IMR-90 (cell line): ENCODE results near the gene NAPG. TPM values are rescaled to one million over a fixed set of nuclear protein-coding genes. Genes with fewer than 3 reads are reported as not detected.
A peak's percentile ranks its signal among the peaks of the same experiment; 100 is the strongest.

Experiments used
- ATAC-seq: fragments of 200-7000 bp; cut with Tn5 transposase; 2 replicates; pipeline ENCODE4 v1.9.1; 2020; ENCODE audit warnings: low read depth, mild to moderate bottlenecking, moderate library complexity
- BruUV-seq: library from RNA; stranded (reverse); fragments of 400-500 nt; replicated peaks from 2 replicates; lab custom pipeline; 2021; lab: Mats Ljungman, UMichigan
- CTCF ChIA-PET: fragments of 300-600 bp; formaldehyde crosslinking; extraction: SDS; loops from one replicate; lab custom pipeline; 2021; ENCODE audit warnings: antibody characterized with exemption; lab: Yijun Ruan, JAX
- POLR2A ChIA-PET: fragments of 300-600 bp; sonication (Branson Sonifier 250); formaldehyde crosslinking; loops from one replicate; lab custom pipeline; 2022; ENCODE audit warnings: antibody characterized with exemption; ENCODE audit not compliant: unreplicated experiment; lab: Charles Lee
- DNase-seq: peaks from one replicate; pipeline ENCODE4 v3.0.0; 2013
- H2AFZ ChIP-seq: replicated peaks from 2 replicates; pipeline ENCODE3; 2013; ENCODE audit warnings: low read length, mild to moderate bottlenecking; ENCODE audit not compliant: poor library complexity
- H2AK5ac ChIP-seq: 2 replicates; pipeline ENCODE4 v1.6.1; 2013; ENCODE audit warnings: low read depth, low read length, inconsistent platforms
- H2AK9ac ChIP-seq: replicated peaks from 2 replicates; pipeline ENCODE3; 2013; ENCODE audit warnings: mild to moderate bottlenecking, low read depth, low read length, moderate library complexity; ENCODE audit not compliant: poor library complexity
- H2BK120ac ChIP-seq: 2 replicates; pipeline ENCODE4 v1.6.1; 2013; ENCODE audit warnings: low read depth, low read length, inconsistent platforms
- H2BK15ac ChIP-seq: 3 replicates; pipeline ENCODE4 v1.6.1; 2013; ENCODE audit warnings: low read depth, low read length, inconsistent platforms
- H2BK20ac ChIP-seq: 2 replicates; pipeline ENCODE4 v1.6.1; 2013; ENCODE audit warnings: low read depth, mild to moderate bottlenecking, inconsistent platforms, low read length, moderate library complexity
- H2BK5ac ChIP-seq: 2 replicates; pipeline ENCODE4 v1.6.1; 2013; ENCODE audit warnings: mild to moderate bottlenecking, low read depth, low read length, inconsistent platforms; ENCODE audit not compliant: poor library complexity, severe bottlenecking
- H3K14ac ChIP-seq: replicated peaks from 2 replicates; pipeline ENCODE4 v1.6.1; 2013; ENCODE audit warnings: low read depth, low read length, inconsistent platforms
- H3K18ac ChIP-seq: 2 replicates; pipeline ENCODE4 v1.6.1; 2013; ENCODE audit warnings: low read depth, low read length, control low read depth
- H3K23ac ChIP-seq: 2 replicates; pipeline ENCODE4 v1.6.1; 2013; ENCODE audit warnings: low read depth, low read length, inconsistent platforms
- H3K27ac ChIP-seq: 2 replicates; pipeline ENCODE4 v1.5.1; 2013; ENCODE audit warnings: mild to moderate bottlenecking, control low read depth, low read length; ENCODE audit not compliant: insufficient read depth
- H3K27me3 ChIP-seq: 2 replicates; pipeline ENCODE4 v1.6.1; 2013; ENCODE audit warnings: low read length; ENCODE audit not compliant: control insufficient read depth, insufficient read depth
- H3K36me3 ChIP-seq: 2 replicates; pipeline ENCODE4 v1.6.1; 2013; ENCODE audit warnings: low read length, mixed read lengths; ENCODE audit not compliant: control insufficient read depth, insufficient read depth
- H3K4ac ChIP-seq: 2 replicates; pipeline ENCODE4 v1.6.1; 2013; ENCODE audit warnings: low read depth, low read length, inconsistent platforms
- H3K4me1 ChIP-seq: 2 replicates; pipeline ENCODE4 v1.6.1; 2013; ENCODE audit warnings: low read length, mixed read lengths; ENCODE audit not compliant: control insufficient read depth, insufficient read depth
- H3K4me2 ChIP-seq: 2 replicates; pipeline ENCODE4 v1.6.1; 2013; ENCODE audit warnings: low read depth, mild to moderate bottlenecking, control low read depth, low read length, moderate library complexity
- H3K4me3 ChIP-seq: 2 replicates; pipeline ENCODE4 v1.5.1; 2013; ENCODE audit warnings: low read depth, mild to moderate bottlenecking, control low read depth, low read length, moderate library complexity; ENCODE audit not compliant: insufficient read depth
- H3K56ac ChIP-seq: 2 replicates; pipeline ENCODE4 v1.6.1; 2013; ENCODE audit warnings: low read length, inconsistent platforms; ENCODE audit not compliant: insufficient read depth; ENCODE audit errors: extremely low read depth
- H3K79me1 ChIP-seq, 2 experiments: 2 replicates each; pipeline ENCODE4 v1.6.1; 2013; ENCODE audit warnings: low read length in 2 of 2, inconsistent platforms in 1 of 2, low read depth in 1 of 2
- H3K9ac ChIP-seq: 2 replicates; pipeline ENCODE4 v1.6.1; 2013; ENCODE audit warnings: low read depth, low read length, control low read depth
- H3K9me1 ChIP-seq: 2 replicates; pipeline ENCODE4 v1.6.1; 2013; ENCODE audit warnings: low read length, inconsistent platforms; ENCODE audit not compliant: insufficient read depth
- H3K9me3 ChIP-seq: 2 replicates; pipeline ENCODE4 v1.6.1; 2013; ENCODE audit warnings: low read length; ENCODE audit not compliant: control insufficient read depth, insufficient read depth
- H4K20me1 ChIP-seq: 2 replicates; pipeline ENCODE4 v1.6.1; 2013; ENCODE audit warnings: low read length, inconsistent platforms; ENCODE audit not compliant: insufficient read depth
- H4K5ac ChIP-seq: 2 replicates; pipeline ENCODE4 v1.6.1; 2013; ENCODE audit warnings: mild to moderate bottlenecking, low read depth, low read length, control low read depth
- H4K8ac ChIP-seq, 2 experiments: 2 replicates each; pipeline ENCODE4 v1.6.1; 2013; ENCODE audit warnings: low read depth in 2 of 2, low read length in 2 of 2, control low read depth in 1 of 2, inconsistent platforms in 1 of 2
- H4K91ac ChIP-seq: 2 replicates; pipeline ENCODE4 v1.6.1; 2013; ENCODE audit warnings: low read depth, low read length, inconsistent platforms; ENCODE audit not compliant: insufficient read depth
- BHLHE40 ChIP-seq: fragments of 150-350 bp; IDR thresholded peaks from 2 replicates; pipeline ENCODE4 v1.6.1; 2016; ENCODE audit warnings: mild to moderate bottlenecking, low read depth, low read length
- CEBPB ChIP-seq: IDR thresholded peaks from 2 replicates; pipeline ENCODE4 v1.6.1; 2012; ENCODE audit warnings: low read depth, low read length, improper control_type of control experiment
- ELK1 ChIP-seq: fragments of 150-350 bp; IDR thresholded peaks from 2 replicates; pipeline ENCODE4 v1.6.1; 2016; ENCODE audit warnings: low read depth, mild to moderate bottlenecking, low read length, moderate library complexity, borderline replicate concordance
- FOS ChIP-seq: fragments of 150-350 bp; IDR thresholded peaks from 2 replicates; pipeline ENCODE4 v1.6.1; 2016; ENCODE audit warnings: low read depth, low read length
- MAFK ChIP-seq: IDR thresholded peaks from 2 replicates; pipeline ENCODE4 v1.6.1; 2012; ENCODE audit warnings: low read depth, low read length, improper control_type of control experiment
- MAZ ChIP-seq: IDR thresholded peaks from 2 replicates; pipeline ENCODE4 v1.6.1; 2012; ENCODE audit warnings: low read depth, mild to moderate bottlenecking, low read length, improper control_type of control experiment, moderate library complexity, borderline replicate concordance
- MXI1 ChIP-seq: IDR thresholded peaks from 2 replicates; pipeline ENCODE4 v1.6.1; 2012; ENCODE audit warnings: low read depth, mild to moderate bottlenecking, low read length, moderate library complexity, borderline replicate concordance
- NFE2L2 ChIP-seq: fragments of 150-350 bp; IDR thresholded peaks from 2 replicates; pipeline ENCODE4 v1.6.1; 2016; ENCODE audit warnings: low read depth, mild to moderate bottlenecking, low read length
- POLR2A ChIP-seq: IDR thresholded peaks from 2 replicates; pipeline ENCODE4 v1.6.1; 2012; ENCODE audit warnings: mild to moderate bottlenecking, low read depth, low read length
- RFX5 ChIP-seq: IDR thresholded peaks from 2 replicates; pipeline ENCODE4 v1.8.0; 2012; ENCODE audit warnings: low read depth, mild to moderate bottlenecking, low read length, moderate library complexity
- SMC3 ChIP-seq: fragments of 150-350 bp; IDR thresholded peaks from 2 replicates; pipeline ENCODE4 v1.6.1; 2016; ENCODE audit warnings: low read depth, mild to moderate bottlenecking, antibody characterized with exemption, low read length, moderate library complexity
- WGBS, 2 experiments: methylation state at CpG; one replicate each; pipeline versions ENCODE4 v1.1.5 to v1.1.7; 2013; ENCODE audit warnings: missing lambda C conversion rate in 2 of 2; ENCODE audit not compliant: insufficient read length in 1 of 2; ENCODE audit errors: extremely low coverage in 2 of 2; 5-methylcytosine and 5-hydroxymethylcytosine counted together
- dilution Hi-C: fragments of 300-500 bp; cut with HindIII; formaldehyde crosslinking; loops from one replicate; pipeline ENCODE4 v1.14.3; 2018; ENCODE audit warnings: low sequenced_read_pairs; ENCODE audit not compliant: unreplicated experiment
- in situ Hi-C: fragments of 300-500 bp; cut with MboI; formaldehyde crosslinking; loops from 3 replicates; pipeline ENCODE4 v1.14.3; 2019; ENCODE audit warnings: low sequenced_read_pairs, inconsistent platforms, mixed read lengths
- intact Hi-C: fragments of 100-400 bp; cut with micrococcal nuclease; formaldehyde crosslinking; loops from 2 replicates; pipeline ENCODE4 v1.10.0; 2022
- polyA plus RNA-seq, 3 experiments: library from polyadenylated mRNA; depleted of rRNA; stranded (reverse); fragments of >200 nt; gene quantifications; 2 replicates each; pipeline ENCODE4 v1.2.3, GENCODE V29; 2012; ENCODE audit warnings: low replicate concordance in 1 of 3
- total RNA-seq: library from RNA; depleted of rRNA; stranded (reverse); fragments of >200 nt; gene quantifications from 2 replicates; pipeline ENCODE4 v1.2.3, GENCODE V29; 2012
- TF ChIP-seq, protein P1 (sequence below): fragments of 150-350 bp; IDR thresholded peaks from 2 replicates; pipeline ENCODE4 v1.6.1; 2017; ENCODE audit warnings: mild to moderate bottlenecking, antibody characterized with exemption, low read length, low read depth
- TF ChIP-seq, protein P2 (sequence below): conservative IDR thresholded peaks from 2 replicates; pipeline ENCODE4 v1.5.1; 2012; ENCODE audit warnings: mild to moderate bottlenecking, low read depth, low read length, improper control_type of control experiment

Gene NAPG
- total and polyA plus RNA-seq, 2 of the 4 experiments (the other 2 are of a cell fraction) = 13.0 to 32.8 TPM

DNA sequence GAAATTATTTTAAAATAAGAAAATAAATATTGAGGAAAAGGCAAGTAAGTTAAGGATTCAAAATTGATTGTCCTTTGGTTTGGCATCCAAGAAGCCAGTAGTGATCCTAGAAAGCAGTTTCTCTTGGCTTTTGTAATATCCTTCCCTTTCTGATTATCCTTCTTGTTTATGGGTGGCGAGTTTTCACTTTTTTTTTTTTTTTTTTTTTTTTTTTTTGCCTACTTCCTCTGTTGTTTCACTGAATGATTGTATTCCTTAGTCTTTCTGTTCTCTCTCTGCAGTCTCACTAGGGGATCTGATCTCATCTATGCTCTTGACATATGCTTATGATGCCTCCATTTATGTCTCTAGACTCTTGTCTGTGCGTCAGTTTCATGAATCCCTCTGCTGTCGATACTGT, 4.2 kb downstream of the NAPG start:
- H3K27ac ChIP-seq = no peak overlapping the region
- no peak overlapping the region for H4K8ac ChIP-seq
- H2BK120ac ChIP-seq = no peak overlapping the region
- no peak for DNase-seq
- H4K20me1 ChIP-seq = peaks cover 33% of the 10 kb centered on the region
- in situ Hi-C loops (no loop called here), intact Hi-C loops (no loop called here), dilution Hi-C loops (no loop called here)
- no peaks in the 10 kb centered on the region for H3K9me3 ChIP-seq
- H3K23ac ChIP-seq = no peak overlapping the region
- H3K27me3 ChIP-seq = no peaks in the 10 kb centered on the region
- peaks cover 10 to 49% of the 10 kb centered on the region in 2 experiments; a peak in 3 of 4 replicates for H3K79me1 ChIP-seq
- WGBS, 2 experiments = 100% methylated on average over 1 of the region's 3 CpGs; no CpG with 5 or more reads in 1 of the 2 experiments
- H3K9ac ChIP-seq = no peak overlapping the region
- CTCF ChIA-PET = no interaction called here
- no peak overlapping the region for H3K56ac ChIP-seq
- H2BK5ac ChIP-seq = no peak overlapping the region
- ATAC-seq = no peak
- H2AK9ac ChIP-seq = no peak overlapping the region
- H3K4me1 ChIP-seq = peaks cover 8% of the 10 kb centered on the region
- peaks cover 2% of the 10 kb centered on the region; the same call in 1 of the 2 replicates for H3K36me3 ChIP-seq
- peak overlapping the region; percentile 58; the same call in 1 of the 2 replicates for H3K14ac ChIP-seq
- H2AK5ac ChIP-seq = no peak overlapping the region
- H3K9me1 ChIP-seq = peaks cover 12% of the 10 kb centered on the region
- POLR2A ChIA-PET = no interaction called here
- H2AFZ ChIP-seq = no peak overlapping the region
- no peak overlapping the region for H3K4me2 ChIP-seq
- BruUV-seq = no TSS peak
- no peak overlapping the region for H4K5ac ChIP-seq
- no peak overlapping the region for H3K18ac ChIP-seq
- TF ChIP-seq RFX5 = no peak
- no peak for TF ChIP-seq SMC3
- no peak for TF ChIP-seq POLR2A
- no peak for TF ChIP-seq FOS
- TF ChIP-seq MAZ = no peak
- TF ChIP-seq CEBPB = no peak
- TF ChIP-seq, protein P1, sequence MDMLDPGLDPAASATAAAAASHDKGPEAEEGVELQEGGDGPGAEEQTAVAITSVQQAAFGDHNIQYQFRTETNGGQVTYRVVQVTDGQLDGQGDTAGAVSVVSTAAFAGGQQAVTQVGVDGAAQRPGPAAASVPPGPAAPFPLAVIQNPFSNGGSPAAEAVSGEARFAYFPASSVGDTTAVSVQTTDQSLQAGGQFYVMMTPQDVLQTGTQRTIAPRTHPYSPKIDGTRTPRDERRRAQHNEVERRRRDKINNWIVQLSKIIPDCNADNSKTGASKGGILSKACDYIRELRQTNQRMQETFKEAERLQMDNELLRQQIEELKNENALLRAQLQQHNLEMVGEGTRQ = no peak
- no peak for TF ChIP-seq BHLHE40
- no peak for TF ChIP-seq MAFK
- TF ChIP-seq ELK1 = no peak
- no peak for TF ChIP-seq NFE2L2
- TF ChIP-seq, protein P2, sequence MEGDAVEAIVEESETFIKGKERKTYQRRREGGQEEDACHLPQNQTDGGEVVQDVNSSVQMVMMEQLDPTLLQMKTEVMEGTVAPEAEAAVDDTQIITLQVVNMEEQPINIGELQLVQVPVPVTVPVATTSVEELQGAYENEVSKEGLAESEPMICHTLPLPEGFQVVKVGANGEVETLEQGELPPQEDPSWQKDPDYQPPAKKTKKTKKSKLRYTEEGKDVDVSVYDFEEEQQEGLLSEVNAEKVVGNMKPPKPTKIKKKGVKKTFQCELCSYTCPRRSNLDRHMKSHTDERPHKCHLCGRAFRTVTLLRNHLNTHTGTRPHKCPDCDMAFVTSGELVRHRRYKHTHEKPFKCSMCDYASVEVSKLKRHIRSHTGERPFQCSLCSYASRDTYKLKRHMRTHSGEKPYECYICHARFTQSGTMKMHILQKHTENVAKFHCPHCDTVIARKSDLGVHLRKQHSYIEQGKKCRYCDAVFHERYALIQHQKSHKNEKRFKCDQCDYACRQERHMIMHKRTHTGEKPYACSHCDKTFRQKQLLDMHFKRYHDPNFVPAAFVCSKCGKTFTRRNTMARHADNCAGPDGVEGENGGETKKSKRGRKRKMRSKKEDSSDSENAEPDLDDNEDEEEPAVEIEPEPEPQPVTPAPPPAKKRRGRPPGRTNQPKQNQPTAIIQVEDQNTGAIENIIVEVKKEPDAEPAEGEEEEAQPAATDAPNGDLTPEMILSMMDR = no peak
- TF ChIP-seq MXI1 = no peak
- H3K4ac ChIP-seq = no peak overlapping the region
- no peak overlapping the region for H2BK20ac ChIP-seq
- H2BK15ac ChIP-seq = no peak overlapping the region
- no peak overlapping the region for H4K91ac ChIP-seq
- H3K4me3 ChIP-seq = no peak overlapping the region
